HFFc6 (cell line): ENCODE data around the gene ATP13A2. TPM values are rescaled to one million over a fixed set of nuclear protein-coding genes. Genes with fewer than 3 reads are reported as not detected.

ENCODE experiments used
- DNase-seq: peaks from one replicate; pipeline ENCODE4 v3.0.0-alpha.2; 2018
- H3K27ac Mint-ChIP-seq: 2 replicates; pipeline ENCODE4 v1.8.0; 2020; ENCODE audit warnings: mild to moderate bottlenecking, mixed read lengths
- H3K27me3 Mint-ChIP-seq: 2 replicates; pipeline ENCODE4 v1.8.0; 2021; ENCODE audit warnings: mild to moderate bottlenecking, moderate library complexity, mixed read lengths; ENCODE audit not compliant: insufficient read depth
- H3K36me3 Mint-ChIP-seq: 2 replicates; pipeline ENCODE4 v1.8.0; 2021; ENCODE audit warnings: low read depth, mixed read lengths
- H3K4me1 Mint-ChIP-seq: 2 replicates; pipeline ENCODE4 v1.8.0; 2020; ENCODE audit warnings: low read depth, mixed read lengths
- H3K4me3 Mint-ChIP-seq: 2 replicates; pipeline ENCODE4 v1.8.0; 2020; ENCODE audit warnings: mild to moderate bottlenecking, moderate library complexity, mixed read lengths
- H3K9me3 Mint-ChIP-seq: 2 replicates; pipeline ENCODE4 v1.8.0; 2020; ENCODE audit warnings: mild to moderate bottlenecking, mixed read lengths
- CTCF ChIP-seq: fragments of 200-600 bp; sonication (generic); IDR thresholded peaks from 2 replicates; pipeline ENCODE4 v1.5.0; 2021; ENCODE audit warnings: antibody characterized with exemption, mild to moderate bottlenecking
- total RNA-seq, 6 experiments: library from RNA; stranded (reverse); fragmentation: NEBNext Ultra II Directional; extraction: Animal tissue kit (Norgen Biotek cat#: 25700); gene quantifications; 2 replicates in 1 of 6; 3 replicates in 5 of 6; pipeline ENCODE4 v1.2.3, GENCODE V29; 2021

Gene ATP13A2
- total RNA-seq, 6 experiments from 2014 or later = 26.8 to 33.6 (median 29.4) TPM

- peaks cover 9% of the 10 kb centered on the region for H3K36me3 Mint-ChIP-seq
- no peaks in the 10 kb centered on the region for H3K9me3 Mint-ChIP-seq
Measured at GRCh38 chr1:17008208-17008855, 3.4 kb downstream of the ATP13A2 start.

GRCh38 chr1:17007121-17007520 lies 4.6 kb downstream of the ATP13A2 start:
- Mint-ChIP-seq H3K27me3 (peaks cover 5% of the 10 kb centered on the region), H3K4me1 (peaks cover 23% of the 10 kb centered on the region), H3K27ac (no peak overlapping the region), H3K4me3 (no peak overlapping the region), H3K36me3 (peaks cover 14% of the 10 kb centered on the region), H3K9me3 (no peaks in the 10 kb centered on the region)
- no peak for DNase-seq
- no peak for TF ChIP-seq CTCF

More at GRCh38 chr1:17008208-17008855, 3.4 kb downstream of the ATP13A2 start:
- no peak overlapping the region for H3K27ac Mint-ChIP-seq
- no peak for TF ChIP-seq CTCF
- DNase-seq = no peak
- peaks cover 7% of the 10 kb centered on the region for H3K27me3 Mint-ChIP-seq
- H3K4me1 Mint-ChIP-seq = peaks cover 35% of the 10 kb centered on the region
- H3K4me3 Mint-ChIP-seq = no peak overlapping the region

GRCh38 chr1:17005365-17005740 lies 6.4 kb downstream of the ATP13A2 start:
- Mint-ChIP-seq H3K4me3 (no peak overlapping the region), H3K36me3 (peaks cover 14% of the 10 kb centered on the region), H3K27ac (no peak overlapping the region), H3K4me1 (peaks cover 12% of the 10 kb centered on the region), H3K27me3 (peaks cover 3% of the 10 kb centered on the region), H3K9me3 (no peaks in the 10 kb centered on the region)
- no peak for TF ChIP-seq CTCF
- DNase-seq = no peak

- Mint-ChIP-seq H3K9me3 (no peaks in the 10 kb centered on the region), H3K4me3 (no peak overlapping the region), H3K27me3 (peaks cover 3% of the 10 kb centered on the region), H3K27ac (no peak overlapping the region), H3K4me1 (peaks cover 10% of the 10 kb centered on the region), H3K36me3 (peaks cover 14% of the 10 kb centered on the region)
- TF ChIP-seq CTCF = no peak
- DNase-seq = no peak
Measured at GRCh38 chr1:17004466-17005364, 7.0 kb downstream of the ATP13A2 start.

GRCh38 chr1:17002524-17002902 lies 9.2 kb downstream of the ATP13A2 start:
- TF ChIP-seq CTCF = no peak
- Mint-ChIP-seq H3K36me3 (peaks cover 25% of the 10 kb centered on the region), H3K27ac (no peak overlapping the region), H3K4me3 (no peak overlapping the region), H3K4me1 (peaks cover 10% of the 10 kb centered on the region), H3K27me3 (peaks cover 3% of the 10 kb centered on the region), H3K9me3 (no peaks in the 10 kb centered on the region)
- no peak for DNase-seq
